ENCODE data around the gene CGNL1.

The CGNL1 gene

GRCh38 chr15:57352535-57353316, 23.6 kb upstream of the CGNL1 start:
- no peak for DNase-seq (ENCODE audit: low spot score)

- DNase-seq (ENCODE audit: low spot score), result no peak
These were observed 22.9 kb upstream of the CGNL1 start for GRCh38 chr15:57353317-57353804.

GRCh38 chr15:57354436-57355123, 21.7 kb upstream of the CGNL1 start:
- no peak for DNase-seq (ENCODE audit: low spot score)

GRCh38 chr15:57355259-57355658, 21.0 kb upstream of the CGNL1 start:
- no peak for DNase-seq (ENCODE audit: low spot score)

- DNase-seq (ENCODE audit: low spot score), result no peak
These were observed 20.1 kb upstream of the CGNL1 start for GRCh38 chr15:57356178-57356577.

GRCh38 chr15:57356636-57357035, 19.7 kb upstream of the CGNL1 start:
- no peak for DNase-seq (ENCODE audit: low spot score)

- no peak for DNase-seq (ENCODE audit: low spot score)
These were observed 18.5 kb upstream of the CGNL1 start for GRCh38 chr15:57357799-57358198.

- no peak for DNase-seq (ENCODE audit: low spot score)
These were observed 17.7 kb upstream of the CGNL1 start for GRCh38 chr15:57358571-57358970.

GRCh38 chr15:57363661-57364060, 12.6 kb upstream of the CGNL1 start:
- no peak for DNase-seq (ENCODE audit: low spot score)

- DNase-seq (ENCODE audit: low spot score), result no peak
These were observed 11.9 kb upstream of the CGNL1 start for GRCh38 chr15:57364282-57365007.

- no peak for DNase-seq (ENCODE audit: low spot score)
These were observed 8.7 kb upstream of the CGNL1 start for GRCh38 chr15:57367556-57367955.

GRCh38 chr15:57370929-57371328, 5.4 kb upstream of the CGNL1 start:
- no peak for DNase-seq (ENCODE audit: low spot score)

GRCh38 chr15:57373251-57373881, 2.9 kb upstream of the CGNL1 start:
- DNase-seq (ENCODE audit: low spot score), result no peak

GRCh38 chr15:57373882-57374276, 2.4 kb upstream of the CGNL1 start:
- DNase-seq (ENCODE audit: low spot score), result no peak

- DNase-seq (ENCODE audit: low spot score), result no peak
These were observed 582 bp downstream of the CGNL1 start for GRCh38 chr15:57376696-57377477.

- DNase-seq (ENCODE audit: low spot score), result no peak
These were observed 1.2 kb downstream of the CGNL1 start for GRCh38 chr15:57377478-57377847.

GRCh38 chr15:57379487-57379886, 3.2 kb downstream of the CGNL1 start:
- DNase-seq (ENCODE audit: low spot score), result no peak

GRCh38 chr15:57380854-57381253, 4.5 kb downstream of the CGNL1 start:
- no peak for DNase-seq (ENCODE audit: low spot score)

- DNase-seq (ENCODE audit: low spot score), result no peak
These were observed 5.9 kb downstream of the CGNL1 start for GRCh38 chr15:57382215-57382614.

GRCh38 chr15:57382969-57383368, 6.7 kb downstream of the CGNL1 start:
- no peak for DNase-seq (ENCODE audit: low spot score)

- DNase-seq (ENCODE audit: low spot score), result no peak
These were observed 7.7 kb downstream of the CGNL1 start for GRCh38 chr15:57384024-57384423.

- DNase-seq (ENCODE audit: low spot score), result no peak
These were observed 8.5 kb downstream of the CGNL1 start for GRCh38 chr15:57384816-57385215.

All from LoVo (cell line).